Psoas muscle (tissue), 8 donors: ENCODE measurements around the gene STUM. TPM values are rescaled to one million over a fixed set of nuclear protein-coding genes. Genes with fewer than 3 reads are reported as not detected.

Experiments used
- ATAC-seq, 4 donors: fragments of 200-7000 bp; cut with Tn5 transposase; one replicate each; pipeline ENCODE4 v1.9.1; 2020; ENCODE audit warnings: moderate library complexity in 3 of 4, mild to moderate bottlenecking in 2 of 4
- DNase-seq, 2 donors: peaks; one replicate each; pipeline ENCODE4 v3.0.0-alpha.2; 2020
- H3K27ac ChIP-seq: fragments of 200-600 bp; one replicate; pipeline ENCODE4 v1.8.0; 2022
- H3K27me3 ChIP-seq, 3 donors: fragments of 200-600 bp in 1 of 3; one replicate each; pipeline versions ENCODE4 v1.6.1 to v1.8.0; 2013 to 2022; ENCODE audit warnings: low read length in 2 of 3, mild to moderate bottlenecking in 2 of 3, moderate library complexity in 1 of 3; ENCODE audit not compliant: insufficient read depth in 3 of 3
- H3K36me3 ChIP-seq, 2 donors: fragments of 200-600 bp in 1 of 2; one replicate each; pipeline versions ENCODE4 v1.6.1 to v1.8.0; 2013 to 2022; ENCODE audit warnings: low read depth in 1 of 2, mild to moderate bottlenecking in 1 of 2, moderate library complexity in 1 of 2; ENCODE audit not compliant: insufficient read depth in 1 of 2
- H3K4me1 ChIP-seq: fragments of 200-600 bp; one replicate; pipeline ENCODE4 v1.8.0; 2022
- H3K4me3 ChIP-seq: fragments of 200-600 bp; one replicate; pipeline ENCODE4 v1.8.0; 2022; ENCODE audit warnings: mild to moderate bottlenecking
- H3K9me3 ChIP-seq: fragments of 200-600 bp; one replicate; pipeline ENCODE4 v1.8.0; 2022
- WGBS, 3 donors: extraction: QIAGEN DNeasy Blood & Tissue Kit; methylation state at CpG; one replicate each; pipeline versions ENCODE4 v1.1.6 to v1.1.7; 2013; 5-methylcytosine and 5-hydroxymethylcytosine counted together
- intact Hi-C, 2 donors: fragments of 100-400 bp; cut with DNase I; formaldehyde crosslinking; loops; one replicate each; pipeline versions ENCODE4 v1.11.0 to v1.14.2; 2022
- polyA plus RNA-seq, 3 donors: library from polyadenylated mRNA; stranded (reverse); fragments of 200-250 nt; gene quantifications; one replicate each; pipeline ENCODE4 v1.2.3, GENCODE V29; 2013
- total RNA-seq, 4 donors: library from RNA; stranded (reverse); fragmentation: NEBNext Ultra II Directional in 2 of 4; extraction: Animal tissue kit (Norgen Biotek cat#: 25700) in 2 of 4; gene quantifications; one replicate each; pipeline versions ENCODE4 v1.2.1 to v1.2.4, GENCODE V29; 2021 to 2023
- TF ChIP-seq, protein P1 (sequence below): fragments of 200-600 bp; IDR thresholded peaks from one replicate; pipeline ENCODE4 v1.8.0; 2022; ENCODE audit warnings: antibody characterized with exemption
- donor health status: healthy with polysubstance abuse.
- donor health status: DM: no; HTN: no; CAD: no; lungs with moderate emphysema.
- donor health status: Bipolar disorder and iron deficiency.
- donor health status: healthy.
- donor health status: DM: yes; HTN: yes; CAD: no.
- donor health status: DM: no; HTN: no; CAD: no.
- donor health status: DM: no; HTN: no; CAD: no.
- donor health status: DM: yes; HTN: yes; CAD: no.

Gene STUM
- total and polyA plus RNA-seq, 7 donors: 0.34 to 1.5 (median 0.96) TPM

DNA sequence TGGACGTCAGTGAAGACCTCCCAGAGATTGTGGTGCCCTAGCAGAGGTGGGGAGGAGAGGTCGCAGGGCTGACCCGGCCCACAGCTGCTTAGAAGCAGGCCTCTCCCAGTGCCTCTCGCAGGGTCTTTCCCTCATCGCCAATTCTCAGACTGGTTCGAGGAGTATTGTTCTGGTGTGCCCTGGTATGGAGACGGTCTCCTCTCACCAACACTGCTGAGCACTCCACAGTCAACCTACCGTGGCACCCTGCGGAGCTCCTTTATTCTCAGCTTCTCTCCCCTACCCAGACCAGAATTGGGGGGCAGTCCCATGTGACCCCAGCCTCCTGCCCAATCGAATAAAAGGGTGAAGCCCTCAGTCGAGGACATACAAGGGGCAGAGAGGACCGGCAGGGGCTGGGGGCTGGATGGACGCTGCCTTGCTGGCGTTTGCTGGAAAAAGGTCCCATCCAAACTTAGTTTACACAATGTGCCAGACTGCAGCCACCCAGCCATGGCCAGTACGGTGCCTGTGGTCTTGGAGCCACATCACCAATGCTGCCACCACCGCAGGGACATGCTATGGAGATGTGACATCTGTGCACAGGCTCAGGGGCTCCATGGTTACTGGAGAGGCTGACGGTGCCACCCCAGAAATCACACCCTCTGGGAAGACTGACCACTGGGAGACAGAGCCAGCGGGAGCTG, 80.8 kb downstream of the STUM start:
- Histone ChIP-seq H3K9me3 (no peaks in the 10 kb centered on the region), H3K4me1 (peaks cover 13% of the 10 kb centered on the region), H3K36me3 (no peaks in the 10 kb centered on the region), H3K27me3 (no peaks in the 10 kb centered on the region), H3K4me3 (no peak overlapping the region), H3K27ac (no peak overlapping the region)
- intact Hi-C loops: no loop called here
- TF ChIP-seq, protein P1, sequence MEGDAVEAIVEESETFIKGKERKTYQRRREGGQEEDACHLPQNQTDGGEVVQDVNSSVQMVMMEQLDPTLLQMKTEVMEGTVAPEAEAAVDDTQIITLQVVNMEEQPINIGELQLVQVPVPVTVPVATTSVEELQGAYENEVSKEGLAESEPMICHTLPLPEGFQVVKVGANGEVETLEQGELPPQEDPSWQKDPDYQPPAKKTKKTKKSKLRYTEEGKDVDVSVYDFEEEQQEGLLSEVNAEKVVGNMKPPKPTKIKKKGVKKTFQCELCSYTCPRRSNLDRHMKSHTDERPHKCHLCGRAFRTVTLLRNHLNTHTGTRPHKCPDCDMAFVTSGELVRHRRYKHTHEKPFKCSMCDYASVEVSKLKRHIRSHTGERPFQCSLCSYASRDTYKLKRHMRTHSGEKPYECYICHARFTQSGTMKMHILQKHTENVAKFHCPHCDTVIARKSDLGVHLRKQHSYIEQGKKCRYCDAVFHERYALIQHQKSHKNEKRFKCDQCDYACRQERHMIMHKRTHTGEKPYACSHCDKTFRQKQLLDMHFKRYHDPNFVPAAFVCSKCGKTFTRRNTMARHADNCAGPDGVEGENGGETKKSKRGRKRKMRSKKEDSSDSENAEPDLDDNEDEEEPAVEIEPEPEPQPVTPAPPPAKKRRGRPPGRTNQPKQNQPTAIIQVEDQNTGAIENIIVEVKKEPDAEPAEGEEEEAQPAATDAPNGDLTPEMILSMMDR: no peak
- WGBS, 3 donors: 86 to 90% (median 86%) methylated on average over 18 of the region's 18 CpGs
- DNase-seq (peak in 1 of 2 donors; percentile 45), ATAC-seq (no peak)

DNA sequence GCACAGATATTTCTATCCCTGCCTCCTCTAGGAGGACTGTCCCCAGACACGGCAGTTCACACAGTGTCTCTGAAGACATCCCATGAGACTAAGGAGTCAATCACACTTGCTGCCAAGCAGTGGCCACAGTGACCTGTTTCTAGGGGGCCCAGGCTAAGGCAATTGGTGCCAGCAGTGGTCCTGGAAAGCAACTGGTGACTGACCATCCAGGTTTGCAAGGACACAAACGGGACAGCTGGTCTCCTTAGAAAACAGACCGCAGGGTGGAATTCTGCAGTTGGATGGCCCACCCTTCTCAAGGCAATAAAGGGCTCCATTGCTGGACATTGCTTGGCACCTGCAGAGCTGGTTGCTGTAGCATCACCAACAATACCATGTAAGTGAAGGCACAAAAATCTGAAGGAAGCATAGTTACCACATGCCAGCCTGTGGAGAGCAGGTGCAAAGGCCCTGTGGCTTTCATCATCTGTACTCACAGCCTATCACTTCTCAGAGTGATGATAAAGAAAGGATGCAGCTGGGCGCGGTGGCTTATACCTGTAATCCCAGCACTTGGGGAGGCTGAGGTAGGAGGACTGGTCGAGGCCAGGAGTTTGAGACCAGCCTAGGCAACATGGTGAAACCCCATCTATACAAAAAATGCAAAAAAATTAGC, 81.5 kb downstream of the STUM start:
- 77 to 90% (median 82%) methylated on average over 6 of the region's 6 CpGs for WGBS, 3 donors
- TF ChIP-seq, protein P1: no peak
- H3K27ac ChIP-seq: no peak overlapping the region
- ATAC-seq (no peak), DNase-seq (peak in 1 of 2 donors; percentile 35)
- peaks cover 13% of the 10 kb centered on the region for H3K4me1 ChIP-seq
- no peaks in the 10 kb centered on the region for H3K9me3 ChIP-seq
- no peak overlapping the region for H3K4me3 ChIP-seq
- no peaks in the 10 kb centered on the region for H3K27me3 ChIP-seq
- no peaks in the 10 kb centered on the region for H3K36me3 ChIP-seq
- intact Hi-C loops: no loop called here

DNA sequence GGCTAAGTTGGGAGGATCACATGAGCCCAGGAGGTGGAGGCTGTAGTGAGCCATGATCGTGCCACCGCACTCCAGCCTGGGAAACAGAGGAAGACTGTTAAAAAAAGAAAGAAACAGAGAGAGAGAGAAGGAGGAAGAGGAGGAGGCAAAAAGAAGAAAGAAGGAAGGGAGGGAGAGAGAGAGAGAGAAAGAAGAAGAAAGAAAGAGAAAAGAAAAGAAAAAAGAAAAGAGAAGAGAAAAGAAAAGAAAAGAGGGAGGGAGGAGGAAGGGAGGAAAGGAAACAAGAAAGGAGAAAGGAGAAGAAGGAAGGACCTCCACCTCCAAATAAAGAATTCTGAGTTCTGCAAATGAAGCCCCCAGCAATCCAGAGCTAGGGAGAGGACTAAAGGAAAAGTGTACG, 82.0 kb downstream of the STUM start:
- no peak overlapping the region for H3K27ac ChIP-seq
- WGBS, 3 donors: 95 to 96% (median 96%) methylated on average over 3 of the region's 3 CpGs

DNA sequence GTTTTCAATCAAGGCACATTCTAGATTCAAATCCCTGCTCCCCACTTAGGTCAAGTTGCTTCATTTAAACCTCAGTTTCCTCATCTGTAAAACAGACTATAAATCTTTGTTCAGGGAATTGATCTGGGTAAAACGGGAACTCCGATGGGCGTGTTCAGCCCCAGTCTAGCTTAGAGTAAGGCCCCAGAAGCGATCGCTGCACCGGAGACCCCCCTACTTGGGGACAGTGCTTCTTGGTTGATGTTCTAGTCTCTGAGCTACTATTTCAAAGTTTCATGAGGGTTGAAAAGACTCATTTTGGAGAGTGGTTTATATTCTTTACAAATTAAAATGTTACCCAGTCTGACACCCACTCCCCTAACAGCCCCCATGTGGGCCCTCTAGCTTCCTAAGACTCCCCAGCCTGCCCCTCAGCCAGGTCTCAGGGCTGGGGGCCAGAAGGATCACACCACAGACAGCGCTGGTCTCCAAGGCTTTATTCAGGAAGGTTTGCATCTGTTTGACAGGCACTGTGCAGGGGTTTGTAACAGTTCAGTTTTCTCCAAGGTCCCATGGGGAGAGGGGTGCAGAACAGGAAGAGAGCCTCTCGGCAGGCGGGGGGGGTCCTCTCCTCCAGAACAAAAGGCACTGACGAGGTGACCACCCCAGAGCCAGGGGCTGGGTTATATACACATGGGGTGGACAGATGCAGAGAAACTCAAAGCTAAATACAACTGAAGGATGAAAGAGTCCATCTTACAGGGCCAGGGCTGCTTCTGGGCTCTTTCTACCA, 82.9 kb downstream of the STUM start:
- H3K4me3 ChIP-seq: no peak overlapping the region
- peak in 1 of 2 donors; percentile 8 for DNase-seq
- no peaks in the 10 kb centered on the region for H3K36me3 ChIP-seq
- 79 to 80% (median 80%) methylated on average over 10 of the region's 10 CpGs for WGBS, 3 donors
- intact Hi-C loops: no loop called here
- H3K27me3 ChIP-seq: no peaks in the 10 kb centered on the region
- no peak overlapping the region for H3K27ac ChIP-seq
- H3K4me1 ChIP-seq: peaks cover 12% of the 10 kb centered on the region
- no peaks in the 10 kb centered on the region for H3K9me3 ChIP-seq
- ATAC-seq: no peak
- TF ChIP-seq, protein P1: no peak

More for the DNA sequence above, 82.0 kb downstream of the STUM start:
- DNase-seq (no peak), ATAC-seq (no peak)
- Histone ChIP-seq H3K27me3 (no peaks in the 10 kb centered on the region), H3K36me3 (no peaks in the 10 kb centered on the region), H3K9me3 (no peaks in the 10 kb centered on the region), H3K4me3 (no peak overlapping the region), H3K4me1 (peaks cover 13% of the 10 kb centered on the region)
- TF ChIP-seq, protein P1: no peak
- intact Hi-C loops: no loop called here
